ENCODE data around the gene VARS2.

VARS2 gene

DNA sequence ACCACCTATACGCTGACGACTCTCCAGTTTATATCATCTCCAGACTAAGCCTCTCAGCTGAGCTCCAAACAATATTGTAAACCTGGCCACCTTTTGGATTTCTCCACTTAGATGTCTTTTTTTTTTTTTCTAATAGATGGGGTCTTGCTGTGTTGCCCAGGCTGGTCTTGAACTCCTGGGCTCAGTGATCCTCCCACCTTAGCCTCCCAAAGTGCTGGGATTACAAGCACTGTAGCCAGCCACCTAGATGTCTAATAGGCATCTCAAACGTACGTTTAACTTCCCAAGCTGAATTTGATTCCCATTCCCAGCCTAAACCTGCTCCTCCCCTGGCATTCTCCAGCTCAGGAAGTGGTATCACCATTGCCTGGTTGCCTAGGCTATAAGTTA, 24.5 kb upstream of the VARS2 start:
- TF ChIP-seq, protein P1, sequence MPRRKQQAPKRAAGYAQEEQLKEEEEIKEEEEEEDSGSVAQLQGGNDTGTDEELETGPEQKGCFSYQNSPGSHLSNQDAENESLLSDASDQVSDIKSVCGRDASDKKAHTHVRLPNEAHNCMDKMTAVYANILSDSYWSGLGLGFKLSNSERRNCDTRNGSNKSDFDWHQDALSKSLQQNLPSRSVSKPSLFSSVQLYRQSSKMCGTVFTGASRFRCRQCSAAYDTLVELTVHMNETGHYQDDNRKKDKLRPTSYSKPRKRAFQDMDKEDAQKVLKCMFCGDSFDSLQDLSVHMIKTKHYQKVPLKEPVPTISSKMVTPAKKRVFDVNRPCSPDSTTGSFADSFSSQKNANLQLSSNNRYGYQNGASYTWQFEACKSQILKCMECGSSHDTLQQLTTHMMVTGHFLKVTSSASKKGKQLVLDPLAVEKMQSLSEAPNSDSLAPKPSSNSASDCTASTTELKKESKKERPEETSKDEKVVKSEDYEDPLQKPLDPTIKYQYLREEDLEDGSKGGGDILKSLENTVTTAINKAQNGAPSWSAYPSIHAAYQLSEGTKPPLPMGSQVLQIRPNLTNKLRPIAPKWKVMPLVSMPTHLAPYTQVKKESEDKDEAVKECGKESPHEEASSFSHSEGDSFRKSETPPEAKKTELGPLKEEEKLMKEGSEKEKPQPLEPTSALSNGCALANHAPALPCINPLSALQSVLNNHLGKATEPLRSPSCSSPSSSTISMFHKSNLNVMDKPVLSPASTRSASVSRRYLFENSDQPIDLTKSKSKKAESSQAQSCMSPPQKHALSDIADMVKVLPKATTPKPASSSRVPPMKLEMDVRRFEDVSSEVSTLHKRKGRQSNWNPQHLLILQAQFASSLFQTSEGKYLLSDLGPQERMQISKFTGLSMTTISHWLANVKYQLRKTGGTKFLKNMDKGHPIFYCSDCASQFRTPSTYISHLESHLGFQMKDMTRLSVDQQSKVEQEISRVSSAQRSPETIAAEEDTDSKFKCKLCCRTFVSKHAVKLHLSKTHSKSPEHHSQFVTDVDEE (CRISPR knock-in tag; IDR thresholded peaks at IDR 0.05): no peak
- no peak for TF ChIP-seq BACH2 (CRISPR knock-in tag; IDR thresholded peaks at IDR 0.05; ENCODE audit: borderline replicate concordance)
- TF ChIP-seq OSR1 (CRISPR knock-in tag; IDR thresholded peaks at IDR 0.05): no peak
- TF ChIP-seq RARB (CRISPR knock-in tag; IDR thresholded peaks at IDR 0.05): no peak
- no peak for TF ChIP-seq CSDC2 (CRISPR knock-in tag; IDR thresholded peaks at IDR 0.05)
- TF ChIP-seq ARNTL (CRISPR knock-in tag; IDR thresholded peaks at IDR 0.05; ENCODE audit: borderline replicate concordance, low read depth): no peak
- no peak for TF ChIP-seq ZFP3 (CRISPR knock-in tag; IDR thresholded peaks at IDR 0.05)
- TF ChIP-seq ZNF70 (CRISPR knock-in tag; IDR thresholded peaks at IDR 0.05): no peak
- TF ChIP-seq, protein P2, sequence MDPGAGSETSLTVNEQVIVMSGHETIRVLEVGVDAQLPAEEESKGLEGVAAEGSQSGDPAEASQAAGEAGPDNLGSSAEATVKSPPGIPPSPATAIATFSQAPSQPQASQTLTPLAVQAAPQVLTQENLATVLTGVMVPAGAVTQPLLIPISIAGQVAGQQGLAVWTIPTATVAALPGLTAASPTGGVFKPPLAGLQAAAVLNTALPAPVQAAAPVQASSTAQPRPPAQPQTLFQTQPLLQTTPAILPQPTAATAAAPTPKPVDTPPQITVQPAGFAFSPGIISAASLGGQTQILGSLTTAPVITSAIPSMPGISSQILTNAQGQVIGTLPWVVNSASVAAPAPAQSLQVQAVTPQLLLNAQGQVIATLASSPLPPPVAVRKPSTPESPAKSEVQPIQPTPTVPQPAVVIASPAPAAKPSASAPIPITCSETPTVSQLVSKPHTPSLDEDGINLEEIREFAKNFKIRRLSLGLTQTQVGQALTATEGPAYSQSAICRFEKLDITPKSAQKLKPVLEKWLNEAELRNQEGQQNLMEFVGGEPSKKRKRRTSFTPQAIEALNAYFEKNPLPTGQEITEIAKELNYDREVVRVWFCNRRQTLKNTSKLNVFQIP (CRISPR knock-in tag; IDR thresholded peaks at IDR 0.05; ENCODE audit: borderline replicate concordance, low read depth): no peak
- no peak for TF ChIP-seq ZFP30 (CRISPR knock-in tag; IDR thresholded peaks at IDR 0.05)
- TF ChIP-seq, protein P3, sequence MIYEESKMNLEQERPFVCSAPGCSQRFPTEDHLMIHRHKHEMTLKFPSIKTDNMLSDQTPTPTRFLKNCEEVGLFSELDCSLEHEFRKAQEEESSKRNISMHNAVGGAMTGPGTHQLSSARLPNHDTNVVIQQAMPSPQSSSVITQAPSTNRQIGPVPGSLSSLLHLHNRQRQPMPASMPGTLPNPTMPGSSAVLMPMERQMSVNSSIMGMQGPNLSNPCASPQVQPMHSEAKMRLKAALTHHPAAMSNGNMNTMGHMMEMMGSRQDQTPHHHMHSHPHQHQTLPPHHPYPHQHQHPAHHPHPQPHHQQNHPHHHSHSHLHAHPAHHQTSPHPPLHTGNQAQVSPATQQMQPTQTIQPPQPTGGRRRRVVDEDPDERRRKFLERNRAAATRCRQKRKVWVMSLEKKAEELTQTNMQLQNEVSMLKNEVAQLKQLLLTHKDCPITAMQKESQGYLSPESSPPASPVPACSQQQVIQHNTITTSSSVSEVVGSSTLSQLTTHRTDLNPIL (CRISPR knock-in tag; IDR thresholded peaks at IDR 0.05; ENCODE audit: low read depth): no peak
- TF ChIP-seq, protein P4, sequence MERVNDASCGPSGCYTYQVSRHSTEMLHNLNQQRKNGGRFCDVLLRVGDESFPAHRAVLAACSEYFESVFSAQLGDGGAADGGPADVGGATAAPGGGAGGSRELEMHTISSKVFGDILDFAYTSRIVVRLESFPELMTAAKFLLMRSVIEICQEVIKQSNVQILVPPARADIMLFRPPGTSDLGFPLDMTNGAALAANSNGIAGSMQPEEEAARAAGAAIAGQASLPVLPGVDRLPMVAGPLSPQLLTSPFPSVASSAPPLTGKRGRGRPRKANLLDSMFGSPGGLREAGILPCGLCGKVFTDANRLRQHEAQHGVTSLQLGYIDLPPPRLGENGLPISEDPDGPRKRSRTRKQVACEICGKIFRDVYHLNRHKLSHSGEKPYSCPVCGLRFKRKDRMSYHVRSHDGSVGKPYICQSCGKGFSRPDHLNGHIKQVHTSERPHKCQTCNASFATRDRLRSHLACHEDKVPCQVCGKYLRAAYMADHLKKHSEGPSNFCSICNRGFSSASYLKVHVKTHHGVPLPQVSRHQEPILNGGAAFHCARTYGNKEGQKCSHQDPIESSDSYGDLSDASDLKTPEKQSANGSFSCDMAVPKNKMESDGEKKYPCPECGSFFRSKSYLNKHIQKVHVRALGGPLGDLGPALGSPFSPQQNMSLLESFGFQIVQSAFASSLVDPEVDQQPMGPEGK (CRISPR knock-in tag; IDR thresholded peaks at IDR 0.05; ENCODE audit: borderline replicate concordance): no peak
- no peak for TF ChIP-seq ZNF565 (CRISPR knock-in tag; conservative IDR thresholded peaks at IDR 0.05; ENCODE audit: low read depth)
- TF ChIP-seq ZNF8 (CRISPR knock-in tag; IDR thresholded peaks at IDR 0.05): no peak
- no peak for TF ChIP-seq PPARA (CRISPR knock-in tag; IDR thresholded peaks at IDR 0.05; ENCODE audit: borderline replicate concordance)
- no peak for TF ChIP-seq TOX (CRISPR knock-in tag; IDR thresholded peaks at IDR 0.05; ENCODE audit: borderline replicate concordance)
- no peak for TF ChIP-seq ESRRG (CRISPR knock-in tag; IDR thresholded peaks at IDR 0.05)
- TF ChIP-seq TCF4 (CRISPR knock-in tag; IDR thresholded peaks at IDR 0.05; ENCODE audit: borderline replicate concordance): no peak
- no peak for TF ChIP-seq ZC3H10 (CRISPR knock-in tag; IDR thresholded peaks at IDR 0.05)
- no peak for ATAC-seq

DNA sequence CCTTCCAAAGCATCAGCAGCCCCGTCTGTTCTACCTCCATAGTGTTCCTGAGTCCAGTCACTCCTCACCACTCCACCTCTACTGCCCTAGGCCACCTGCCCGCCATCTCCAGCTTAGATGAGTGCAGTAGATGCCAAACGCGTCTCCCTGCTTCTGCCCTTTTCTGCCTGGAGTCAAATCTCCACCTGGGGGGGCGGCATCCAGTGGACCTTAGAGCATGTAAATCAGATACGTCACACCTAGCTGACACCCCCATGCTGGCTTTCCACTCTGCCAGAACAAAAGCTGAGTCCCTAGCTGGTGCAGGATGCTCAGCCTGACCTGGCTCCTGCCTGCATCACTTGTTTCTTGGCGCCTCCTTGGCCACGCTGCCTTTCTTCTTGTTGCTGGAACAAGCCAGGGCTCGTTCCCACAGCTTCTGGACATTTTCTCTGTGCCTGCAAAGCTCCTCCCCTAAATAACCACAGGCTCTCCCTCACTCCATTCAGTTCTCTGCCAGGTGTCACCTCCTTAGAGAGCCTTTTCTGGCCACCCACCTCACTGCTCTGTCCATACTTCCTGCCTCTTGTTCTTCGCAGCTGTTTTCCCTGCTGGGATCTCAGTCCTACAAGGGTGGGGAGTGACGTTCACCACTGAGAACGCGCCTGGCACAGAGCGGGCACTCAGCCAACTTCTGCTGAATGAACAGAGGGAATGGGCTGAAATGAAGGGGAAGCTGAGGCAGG, 24.0 kb upstream of the VARS2 start:
- no peak for ATAC-seq
- no peak for TF ChIP-seq OSR1 (CRISPR knock-in tag; IDR thresholded peaks at IDR 0.05)
- no peak for TF ChIP-seq SNAI2 (CRISPR knock-in tag; IDR thresholded peaks at IDR 0.05)
- TF ChIP-seq, protein P4 (CRISPR knock-in tag; IDR thresholded peaks at IDR 0.05; ENCODE audit: borderline replicate concordance): no peak
- no peak for TF ChIP-seq CSDC2 (CRISPR knock-in tag; IDR thresholded peaks at IDR 0.05)
- no peak for TF ChIP-seq ZFP3 (CRISPR knock-in tag; IDR thresholded peaks at IDR 0.05)
- TF ChIP-seq ZNF565 (CRISPR knock-in tag; conservative IDR thresholded peaks at IDR 0.05; ENCODE audit: low read depth): no peak
- TF ChIP-seq TCF4 (CRISPR knock-in tag; IDR thresholded peaks at IDR 0.05; ENCODE audit: borderline replicate concordance): no peak
- TF ChIP-seq, protein P5, sequence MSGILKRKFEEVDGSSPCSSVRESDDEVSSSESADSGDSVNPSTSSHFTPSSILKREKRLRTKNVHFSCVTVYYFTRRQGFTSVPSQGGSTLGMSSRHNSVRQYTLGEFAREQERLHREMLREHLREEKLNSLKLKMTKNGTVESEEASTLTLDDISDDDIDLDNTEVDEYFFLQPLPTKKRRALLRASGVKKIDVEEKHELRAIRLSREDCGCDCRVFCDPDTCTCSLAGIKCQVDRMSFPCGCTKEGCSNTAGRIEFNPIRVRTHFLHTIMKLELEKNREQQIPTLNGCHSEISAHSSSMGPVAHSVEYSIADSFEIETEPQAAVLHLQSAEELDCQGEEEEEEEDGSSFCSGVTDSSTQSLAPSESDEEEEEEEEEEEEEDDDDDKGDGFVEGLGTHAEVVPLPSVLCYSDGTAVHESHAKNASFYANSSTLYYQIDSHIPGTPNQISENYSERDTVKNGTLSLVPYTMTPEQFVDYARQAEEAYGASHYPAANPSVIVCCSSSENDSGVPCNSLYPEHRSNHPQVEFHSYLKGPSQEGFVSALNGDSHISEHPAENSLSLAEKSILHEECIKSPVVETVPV (CRISPR knock-in tag; IDR thresholded peaks at IDR 0.05): no peak
- no peak for TF ChIP-seq GLIS3 (CRISPR knock-in tag; IDR thresholded peaks at IDR 0.05)
- TF ChIP-seq, protein P1 (CRISPR knock-in tag; IDR thresholded peaks at IDR 0.05): no peak
- no peak for TF ChIP-seq BACH2 (CRISPR knock-in tag; IDR thresholded peaks at IDR 0.05; ENCODE audit: borderline replicate concordance)
- no peak for TF ChIP-seq ZNF70 (CRISPR knock-in tag; IDR thresholded peaks at IDR 0.05)
- TF ChIP-seq PPARA (CRISPR knock-in tag; IDR thresholded peaks at IDR 0.05; ENCODE audit: borderline replicate concordance): no peak
- no peak for TF ChIP-seq TOX (CRISPR knock-in tag; IDR thresholded peaks at IDR 0.05; ENCODE audit: borderline replicate concordance)
- TF ChIP-seq, protein P2 (CRISPR knock-in tag; IDR thresholded peaks at IDR 0.05; ENCODE audit: borderline replicate concordance, low read depth): no peak

Measured in SK-N-SH treated with all-trans-retinoic acid at 6 μM for 48 hours (cell line).